ENCODE measurements around the gene DNAJC5G.
"Not testable (repeated sequence)": the region's sequence is repeated elsewhere in the genome, so short reads cannot be mapped to it uniquely, and the experiment has no call there.

The DNAJC5G gene

DNA sequence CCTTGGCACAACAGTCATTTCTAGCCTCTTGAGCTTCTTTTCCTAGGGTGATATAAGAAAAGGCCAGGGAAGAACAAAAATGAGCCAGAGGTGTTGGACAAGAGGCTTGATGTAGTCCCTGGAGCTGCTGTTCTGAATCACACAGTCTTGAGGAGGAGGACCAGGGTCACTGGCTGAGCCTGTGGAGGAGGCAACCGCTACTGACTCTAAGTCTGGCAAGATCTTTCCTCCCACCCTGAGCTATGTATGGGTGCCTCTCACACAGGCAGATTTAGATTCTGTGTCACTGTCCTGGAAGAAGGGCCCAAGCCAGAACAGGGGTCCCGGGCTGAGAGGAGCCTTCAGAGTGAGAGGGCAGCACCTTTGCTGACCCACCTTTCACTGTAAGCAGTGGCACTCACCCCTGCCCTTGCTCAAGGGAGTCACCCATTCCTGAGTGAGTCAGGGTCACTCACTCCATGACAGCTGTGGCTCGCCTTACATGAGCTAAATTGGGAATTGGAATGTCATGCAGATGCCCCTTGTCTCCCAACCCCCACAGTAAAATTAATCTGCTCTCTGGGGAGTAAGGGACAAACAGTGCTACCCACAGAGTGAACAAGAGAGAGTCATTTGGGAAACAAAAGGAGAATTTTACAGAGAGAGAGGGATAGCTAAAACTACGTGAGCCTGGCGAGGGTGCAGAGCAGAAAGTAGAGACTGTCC, 6.8 kb downstream of the DNAJC5G start, which contains the start of gene TRIM54:
TRIM54 (plus strand) TSS at position 575 of the 705 bp plus-strand sequence. CDS start 303 bp downstream, outside the sequence.
- no peak for DNase-seq

DNA sequence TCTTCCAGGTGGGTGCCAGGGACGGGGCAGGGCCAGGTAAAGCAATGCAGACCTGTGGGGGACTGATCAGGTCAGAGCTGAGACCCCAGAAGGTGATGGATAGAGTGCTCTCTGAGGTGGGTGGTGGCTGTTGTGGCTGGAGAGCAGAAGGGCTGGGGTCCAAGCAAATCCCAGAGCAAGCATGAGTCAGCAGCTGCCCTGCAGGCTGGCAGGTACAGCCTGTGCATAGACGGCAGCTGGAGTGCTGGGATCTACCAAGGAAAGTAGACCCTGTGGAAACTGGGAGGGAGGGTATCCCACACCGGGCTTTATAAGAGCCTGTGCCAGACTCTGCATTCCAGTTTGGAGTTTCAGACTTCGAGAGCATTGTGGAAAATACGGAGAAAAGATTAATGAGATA, 7.7 kb downstream of the DNAJC5G start:
- no peak for DNase-seq

GRCh38 chr2:27284996-27285395, 9.8 kb downstream of the DNAJC5G start:
- no peak for DNase-seq

- DNase-seq = no peak
Measured at GRCh38 chr2:27285481-27285880, 10.2 kb downstream of the DNAJC5G start.

DNA sequence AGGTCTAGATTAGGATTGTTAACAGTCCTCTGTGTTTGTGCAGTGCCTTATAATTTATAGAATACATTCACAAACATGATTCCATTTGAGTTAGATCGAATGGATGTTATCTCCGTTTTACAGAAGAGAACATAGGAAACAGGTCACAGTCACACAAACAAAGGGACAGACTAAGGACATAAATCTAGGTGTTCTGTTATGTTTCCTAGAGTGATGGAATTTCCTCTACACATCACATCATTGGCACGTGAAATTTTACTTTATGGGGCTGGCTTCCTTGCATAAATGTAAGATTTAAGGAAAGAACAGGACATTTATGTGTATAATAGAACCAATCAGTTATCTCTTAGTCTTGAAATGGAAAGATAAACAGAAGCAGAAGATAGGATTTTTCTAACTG, 13.4 kb downstream of the DNAJC5G start:
- no peak for DNase-seq

DNA sequence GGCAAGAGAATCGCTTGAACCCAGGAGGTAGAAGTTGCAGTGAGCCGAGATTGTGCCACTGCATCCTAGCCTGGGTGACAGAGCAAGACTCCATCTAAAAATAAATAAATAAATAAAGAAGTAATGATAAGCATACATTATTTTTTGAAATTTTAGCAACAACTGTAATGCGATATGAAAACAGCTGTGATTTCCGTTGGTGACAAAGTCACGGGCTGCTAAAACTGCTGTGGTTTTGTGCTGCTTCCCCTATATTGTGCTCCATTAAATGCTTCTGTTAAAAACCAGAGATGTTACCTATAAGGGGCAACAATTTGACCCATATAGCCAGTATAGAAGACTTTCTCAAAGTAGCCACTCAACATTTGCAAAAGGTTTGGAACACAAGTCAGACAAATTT, 15.3 kb downstream of the DNAJC5G start:
- DNase-seq = no peak

DNA sequence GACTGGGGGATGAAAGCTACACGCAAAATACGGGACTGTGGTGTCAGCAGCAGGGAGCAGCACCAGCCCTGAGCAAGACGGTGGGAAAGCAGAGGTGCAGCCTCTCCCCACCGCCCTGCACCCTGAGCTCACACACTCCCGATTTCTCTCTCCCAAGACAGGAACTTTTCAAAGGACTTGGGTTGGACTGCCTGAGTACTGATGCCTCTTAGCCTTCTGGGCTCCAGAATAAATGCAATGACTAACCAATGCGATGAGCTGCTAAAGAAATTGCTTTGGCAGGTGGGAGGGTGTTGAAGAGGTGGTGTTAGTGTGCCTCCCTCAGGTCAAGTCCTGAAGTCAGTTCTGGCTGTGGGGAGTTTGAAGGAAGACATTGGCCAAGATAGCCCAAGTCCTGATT, 16.6 kb downstream of the DNAJC5G start:
- DNase-seq = no peak

DNA sequence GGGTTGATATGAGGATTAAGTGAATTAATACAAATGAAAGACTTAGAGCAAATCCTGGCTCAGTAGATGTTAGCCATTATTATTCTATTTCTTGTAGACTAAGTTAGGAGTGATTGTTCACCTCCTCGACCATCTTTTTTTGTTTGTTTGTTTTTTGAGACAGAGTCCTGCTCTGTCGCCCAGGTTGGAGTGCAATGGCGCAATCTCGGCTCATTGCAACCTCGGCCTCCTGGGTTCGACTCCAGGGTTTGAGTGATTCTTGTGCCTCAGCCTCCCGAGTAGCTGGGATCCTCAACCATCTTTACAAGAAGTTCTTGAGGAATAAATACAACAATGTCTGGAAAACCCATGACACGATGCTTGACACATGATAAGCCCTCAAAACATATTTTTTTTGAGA, 19.7 kb downstream of the DNAJC5G start:
- DNase-seq = no peak

GRCh38 chr2:27296481-27296880, 21.2 kb downstream of the DNAJC5G start:
- no peak for DNase-seq

- DNase-seq = no peak
Measured at GRCh38 chr2:27297195-27297594, 22.0 kb downstream of the DNAJC5G start.

GRCh38 chr2:27298391-27299080, 23.3 kb downstream of the DNAJC5G start:
- DNase-seq = no peak

DNA sequence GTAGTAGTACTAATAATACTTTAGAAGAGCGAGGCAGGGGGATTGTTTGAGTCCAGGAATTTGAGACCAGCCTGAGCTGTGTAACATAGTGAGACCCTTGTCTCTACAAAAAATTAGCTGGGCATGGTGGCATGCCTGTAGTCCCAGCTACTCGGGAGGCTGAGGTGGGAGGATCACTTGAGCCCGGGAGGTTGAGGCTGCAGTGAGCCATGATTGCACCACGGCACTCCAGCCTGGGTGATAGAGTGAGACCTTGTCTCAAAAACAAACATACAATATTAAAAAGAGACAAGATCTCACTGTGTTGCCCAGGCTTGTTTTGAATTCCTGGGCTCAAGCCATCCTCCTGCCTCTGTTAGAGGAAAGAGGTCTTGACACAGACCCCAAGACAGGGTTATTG, 25.4 kb downstream of the DNAJC5G start:
- DNase-seq = not testable (repeated sequence)

DNA sequence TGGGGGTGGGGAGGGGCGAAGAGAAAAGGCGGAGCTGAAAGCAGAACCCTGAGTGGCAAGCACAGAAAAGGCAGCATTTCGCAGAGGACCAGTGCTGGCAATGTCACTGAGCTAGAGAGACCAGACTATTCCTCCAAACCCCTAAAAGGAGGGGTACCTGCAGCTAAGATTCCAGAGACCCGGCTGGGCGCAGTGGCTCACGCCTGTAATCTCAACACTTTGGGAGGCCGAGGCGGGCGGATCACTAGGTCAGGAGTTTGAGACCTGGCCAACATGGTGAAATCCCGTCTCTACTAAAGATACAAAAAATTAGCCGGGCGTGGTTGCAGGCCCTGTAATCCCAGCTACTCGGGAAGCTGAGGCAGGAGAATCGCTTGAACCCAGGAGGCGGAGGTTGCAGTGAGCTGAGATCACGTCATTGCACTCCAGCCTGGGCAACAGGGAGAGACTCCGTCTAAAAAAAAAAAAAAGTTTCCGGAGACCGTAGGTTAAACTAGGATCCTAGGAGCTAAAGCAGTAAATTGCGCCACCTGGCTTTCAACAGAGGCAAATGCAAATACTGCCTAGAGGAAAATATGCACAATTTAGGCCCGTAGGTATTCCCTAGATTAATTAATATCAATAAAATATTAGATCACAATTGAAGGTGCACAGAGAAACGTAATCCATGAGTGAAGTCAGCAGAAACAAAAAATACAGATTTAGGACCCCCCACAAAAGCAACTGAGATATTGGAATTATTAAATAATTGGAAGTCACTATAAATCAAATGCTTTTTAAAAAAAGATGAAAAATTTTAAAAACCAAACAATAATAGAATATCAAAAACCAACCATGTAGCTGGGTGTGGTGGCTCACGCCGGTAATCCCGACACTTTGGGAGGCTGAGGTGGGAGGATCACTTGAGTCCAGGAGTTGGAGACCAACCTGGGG, 28.1 kb downstream of the DNAJC5G start:
- peak; percentile 12 for DNase-seq

GRCh38 chr2:27304488-27305240, 29.4 kb downstream of the DNAJC5G start:
- DNase-seq = no peak

DNA sequence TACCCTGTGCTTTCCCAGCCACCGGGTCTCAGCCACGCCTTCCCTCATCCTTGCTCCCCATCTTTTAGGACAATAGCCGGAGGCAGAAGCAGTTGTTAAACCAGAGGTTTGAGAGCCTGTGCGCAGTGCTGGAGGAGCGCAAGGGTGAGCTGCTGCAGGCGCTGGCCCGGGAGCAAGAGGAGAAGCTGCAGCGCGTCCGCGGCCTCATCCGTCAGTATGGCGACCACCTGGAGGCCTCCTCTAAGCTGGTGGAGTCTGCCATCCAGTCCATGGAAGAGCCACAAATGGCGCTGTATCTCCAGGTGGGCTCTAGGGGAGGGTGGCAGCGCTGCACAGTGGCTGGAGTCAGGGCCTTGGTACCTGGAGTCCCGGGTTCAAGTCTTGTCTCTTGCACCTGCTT, 30.3 kb downstream of the DNAJC5G start:
- no peak for DNase-seq

DNA sequence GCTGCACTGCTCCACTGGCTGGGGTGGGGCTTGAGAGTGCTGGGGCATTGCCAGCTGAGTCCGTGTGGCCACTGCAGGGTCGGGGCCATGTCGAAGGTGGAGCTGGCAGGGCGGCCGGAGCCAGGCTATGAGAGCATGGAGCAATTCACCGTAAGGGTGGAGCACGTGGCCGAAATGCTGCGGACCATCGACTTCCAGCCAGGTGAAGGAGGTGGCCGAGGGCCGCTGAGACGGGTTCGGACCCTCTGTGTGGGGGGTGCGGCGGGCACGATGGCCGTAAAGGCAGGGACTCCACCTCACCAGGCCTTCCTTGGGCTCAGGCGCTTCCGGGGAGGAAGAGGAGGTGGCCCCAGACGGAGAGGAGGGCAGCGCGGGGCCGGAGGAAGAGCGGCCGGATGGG, 30.9 kb downstream of the DNAJC5G start:
- no peak for DNase-seq

DNA sequence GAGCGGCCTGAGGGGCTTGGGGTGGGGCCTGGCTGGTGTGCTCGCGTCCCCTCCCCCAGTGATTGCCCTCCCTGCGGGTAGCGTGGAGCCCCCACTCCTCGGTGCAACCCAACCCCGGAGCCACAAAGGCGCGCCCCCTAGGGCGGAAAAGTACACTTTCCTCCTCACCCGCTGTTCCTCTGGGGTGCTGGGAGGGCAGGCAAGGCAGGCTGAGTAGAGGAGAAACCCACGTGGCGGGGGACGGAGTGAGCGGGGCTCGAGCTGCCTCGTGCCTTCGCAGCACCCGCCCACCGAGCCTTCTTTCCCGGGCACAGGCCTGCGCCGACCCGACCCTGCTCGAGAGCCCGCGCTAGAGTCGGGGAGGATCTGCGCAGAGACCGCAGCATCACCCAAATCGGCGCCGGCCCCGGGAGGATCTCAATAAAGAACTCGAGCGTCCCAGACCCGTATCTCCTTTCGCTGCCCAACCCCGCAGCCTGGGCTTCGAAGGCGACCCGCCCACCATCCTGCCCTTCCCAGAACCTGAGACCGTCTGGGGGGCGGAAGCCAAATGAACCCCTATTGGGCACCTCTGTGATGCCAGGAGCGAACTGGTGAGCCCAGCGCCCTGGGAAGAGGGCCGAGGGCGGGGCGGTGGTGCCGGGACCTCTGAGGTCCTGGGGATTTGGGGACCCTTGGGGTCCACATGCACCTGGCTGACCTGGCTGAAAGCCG, 31.5 kb downstream of the DNAJC5G start:
- peak; percentile 36 for DNase-seq

DNA sequence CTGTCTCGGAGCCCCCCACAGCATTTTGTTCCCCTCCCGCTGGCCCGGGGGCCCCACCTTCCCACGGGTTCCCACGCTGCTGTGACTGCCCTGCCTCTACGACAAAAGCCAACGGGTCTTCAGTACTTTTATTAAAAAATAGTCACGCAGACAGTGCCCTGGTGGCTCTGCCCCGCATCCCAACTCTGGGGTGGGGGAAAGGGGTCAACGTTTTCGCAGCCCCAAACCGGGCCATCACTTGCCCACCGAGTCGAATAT, 32.0 kb downstream of the DNAJC5G start:
- DNase-seq = no peak

DNA sequence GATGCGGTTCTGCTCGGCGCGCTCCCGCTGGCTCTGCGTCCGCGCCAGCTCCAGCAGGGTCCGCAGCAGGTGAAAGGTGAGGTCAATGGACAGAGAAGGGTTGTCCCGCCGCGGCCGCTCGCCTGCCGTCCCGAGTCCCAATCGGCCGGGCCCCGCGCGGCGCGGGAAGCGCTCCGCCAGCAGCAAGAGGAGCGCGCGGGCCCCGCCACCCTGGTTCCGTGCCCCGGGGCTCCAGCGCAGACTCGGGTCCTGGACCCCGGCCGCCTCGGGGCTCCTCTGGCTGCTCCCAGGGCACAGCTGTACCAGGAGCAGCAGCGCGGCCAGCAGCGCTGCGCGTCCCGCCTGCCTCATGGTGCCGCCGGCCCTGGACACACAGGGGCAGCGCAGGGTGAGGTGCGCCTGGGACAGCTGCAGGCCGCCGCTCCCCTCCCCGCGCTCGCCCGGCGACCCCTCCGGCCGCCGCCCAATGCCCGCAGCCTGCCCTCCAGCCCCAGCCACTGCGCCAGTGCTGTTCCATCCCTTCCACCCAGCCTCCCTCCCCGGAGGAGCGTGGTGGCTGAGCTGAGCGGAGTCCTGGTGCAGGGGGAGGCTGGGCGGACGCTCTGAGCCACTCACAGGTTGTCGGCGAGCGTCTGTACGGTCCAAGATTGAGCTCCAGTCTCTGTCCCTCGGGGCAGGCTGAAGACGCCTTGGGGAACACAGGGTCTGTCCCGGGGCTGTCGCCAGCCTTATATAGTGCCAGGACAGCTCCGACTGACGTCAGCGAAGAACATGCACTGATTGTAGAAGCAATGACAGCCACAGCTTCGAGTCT, 32.5 kb downstream of the DNAJC5G start:
- DNase-seq = no peak

GRCh38 chr2:27308359-27308881, 33.2 kb downstream of the DNAJC5G start, which contains the start of gene UCN:
TSS of gene UCN (minus strand) at chr2:27308445. CDS start at chr2:27307895, 550 bp downstream.
- no peak for DNase-seq

DNA sequence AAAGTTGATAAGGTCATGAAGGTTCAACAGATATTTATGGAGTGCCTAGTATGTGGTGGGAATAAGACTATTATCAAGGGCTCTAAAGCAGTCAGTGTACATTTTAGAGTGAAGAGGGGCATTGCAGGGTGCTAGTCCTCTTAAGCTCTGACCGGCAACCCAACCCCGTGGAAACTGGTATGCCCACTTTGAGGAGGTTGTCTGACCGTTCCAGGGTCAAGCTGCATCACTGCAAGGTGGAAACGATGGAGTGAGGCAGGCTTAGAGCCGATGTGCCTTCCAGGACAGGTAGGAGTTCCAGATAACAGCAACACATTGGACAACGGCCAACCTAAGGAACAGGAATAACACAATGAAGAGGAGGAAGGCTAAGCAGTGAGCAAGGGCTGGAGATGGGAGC, 34.4 kb downstream of the DNAJC5G start:
- no peak for DNase-seq

All from stimulated activated naive CD4-positive, alpha-beta T cell treated with Interleukin-2 at 50 U/mL for 16 hours (primary cell).